HL-60 (cell line): ENCODE data around the gene LRRC8C.

Experiments
- CTCF ChIP-seq: IDR thresholded peaks from one replicate; pipeline ENCODE4 v1.5.1; 2011; ENCODE audit warnings: low read length, control low read depth, inconsistent platforms; ENCODE audit not compliant: insufficient read depth
- GABPA ChIP-seq: IDR thresholded peaks from 2 replicates; pipeline ENCODE4 v1.6.1; 2012; ENCODE audit warnings: low read depth
- POLR2AphosphoS5 ChIP-seq: IDR thresholded peaks from 2 replicates; pipeline ENCODE4 v1.6.1; 2012; ENCODE audit warnings: low read depth

DNA sequence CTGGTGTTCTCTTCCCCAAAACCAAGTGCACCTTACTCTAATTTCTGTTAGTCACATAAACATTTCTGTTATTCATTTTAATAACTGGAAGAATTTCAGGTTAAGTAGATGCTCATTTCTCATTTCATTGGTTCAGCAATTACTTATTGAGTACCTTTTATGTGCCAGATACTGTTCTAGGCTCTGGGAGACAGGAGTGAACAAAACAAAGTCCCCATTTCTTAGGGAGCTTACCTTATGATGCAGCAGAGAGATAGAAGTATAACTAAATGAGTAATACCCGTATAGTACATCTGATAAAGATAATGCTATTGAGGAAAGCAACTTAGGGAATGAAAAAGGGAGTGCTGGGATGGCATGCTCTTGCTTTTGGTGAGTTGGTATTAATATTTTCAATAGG is 33.7 kb downstream of the LRRC8C start:
- TF ChIP-seq CTCF = no peak
- no peak for TF ChIP-seq POLR2AphosphoS5
- TF ChIP-seq GABPA = no peak
